ENCODE results near the gene GSK3B.
A peak's percentile ranks its signal among the peaks of the same experiment; 100 is the strongest.
"Not testable (repeated sequence)": the region's sequence is repeated elsewhere in the genome, so short reads cannot be mapped to it uniquely, and the experiment has no call there.

The GSK3B gene

DNA sequence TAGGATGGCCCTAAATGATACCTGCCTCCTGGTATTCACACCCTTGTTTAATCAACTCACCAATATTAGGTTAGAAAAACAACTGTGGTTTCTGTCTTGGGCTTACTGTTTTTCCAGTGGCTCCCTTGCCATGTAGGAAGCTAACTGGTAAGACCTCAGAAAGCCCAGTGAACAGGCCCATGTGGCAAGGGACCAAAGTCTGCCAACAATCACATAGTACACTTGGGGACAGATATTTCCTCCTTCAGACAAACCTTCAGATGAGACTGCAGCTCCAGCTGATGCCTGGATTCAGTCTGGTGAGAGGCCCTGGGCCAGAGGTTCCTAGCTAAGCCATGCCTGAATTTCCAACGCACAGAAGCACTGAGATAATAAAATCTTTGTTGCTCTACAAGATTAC is 96.1 kb downstream of the GSK3B start:
- no peak for DNase-seq

DNA sequence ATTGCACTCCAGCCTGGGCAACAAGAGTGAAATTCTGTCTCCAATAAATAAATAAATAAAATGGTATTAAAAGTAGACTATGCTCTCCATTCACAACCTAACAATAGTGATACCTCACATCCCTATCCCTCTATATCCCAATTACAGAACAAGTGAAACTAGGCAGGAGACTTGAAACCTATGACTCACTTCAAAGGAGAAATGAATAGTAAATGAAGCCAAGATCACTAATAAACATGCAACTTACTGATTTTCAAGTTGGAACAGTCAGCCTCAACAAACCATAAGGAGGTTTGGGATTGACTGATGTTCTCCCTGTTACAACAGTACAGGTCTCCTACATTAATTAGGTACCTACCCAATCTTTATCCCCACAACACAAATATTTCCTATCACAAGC is 103.4 kb downstream of the GSK3B start:
- no peak for DNase-seq

DNA sequence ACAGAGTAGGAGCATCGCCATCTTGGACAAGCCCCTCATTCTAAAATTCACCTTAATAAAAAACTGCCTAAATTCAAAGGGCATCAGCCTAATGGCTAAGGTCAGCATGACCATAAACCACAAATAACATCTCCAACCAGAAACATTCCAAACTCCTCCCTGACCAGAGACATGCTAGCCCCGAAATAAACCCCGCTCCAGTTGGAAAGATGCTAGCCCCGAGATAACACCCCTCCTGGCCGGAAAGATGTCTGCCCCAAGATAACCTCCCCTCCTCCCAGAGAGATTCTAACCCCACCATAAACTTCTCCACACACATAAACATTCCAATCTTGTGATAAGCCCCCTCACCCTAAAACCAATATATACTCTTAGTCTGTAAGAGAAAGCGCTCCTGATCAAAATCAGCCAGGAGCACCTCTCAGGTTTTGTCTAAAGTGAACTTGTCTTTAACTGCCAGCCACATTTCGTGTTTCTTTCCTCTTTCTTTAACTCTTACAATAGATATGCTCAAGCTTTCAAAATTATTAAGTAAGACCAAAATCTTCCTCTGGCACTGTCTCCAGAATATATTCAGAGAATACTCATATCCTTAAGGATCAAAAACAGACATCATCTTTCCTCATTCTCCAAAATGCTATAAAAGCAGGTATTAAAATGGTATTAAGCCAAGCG is 104.1 kb downstream of the GSK3B start:
- no peak for DNase-seq

DNA sequence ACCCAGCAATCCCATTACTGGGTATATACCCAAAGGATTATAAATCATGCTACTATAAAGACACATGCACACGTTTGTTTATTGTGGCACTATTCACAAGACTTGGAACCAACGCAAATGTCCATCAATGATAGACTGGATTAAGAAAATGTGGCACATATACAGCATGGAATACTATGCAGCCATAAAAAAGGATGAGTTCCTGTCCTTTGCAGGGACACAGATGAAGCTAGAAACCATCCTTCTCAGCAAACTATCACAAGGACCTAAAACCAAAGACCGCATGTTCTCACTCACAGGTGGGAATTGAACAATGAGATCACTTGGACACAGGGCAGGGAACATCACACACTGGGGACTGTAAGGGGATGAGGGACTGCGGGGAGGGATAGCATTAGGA is 107.4 kb downstream of the GSK3B start:
- not testable (repeated sequence) for DNase-seq

DNA sequence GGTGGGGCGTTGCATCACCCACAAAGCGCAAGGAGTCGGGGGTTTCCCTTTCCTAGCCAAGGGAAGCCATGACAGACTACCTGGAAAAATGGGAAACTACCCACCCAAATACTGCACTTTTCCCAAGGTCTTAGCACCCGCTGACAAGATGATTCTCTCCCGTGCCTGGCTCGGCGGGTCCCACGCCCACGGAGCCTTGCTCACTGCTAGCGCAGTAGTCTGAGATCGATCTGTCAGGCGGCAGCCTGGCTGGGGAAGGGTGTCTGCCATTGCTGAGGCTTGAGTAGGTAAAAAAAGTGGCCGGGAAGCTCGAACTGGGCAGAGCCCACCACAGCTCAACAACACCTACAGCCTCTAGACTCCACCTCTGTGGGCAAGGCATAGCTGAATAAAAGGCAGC is 112.9 kb downstream of the GSK3B start:
- no peak for DNase-seq

DNA sequence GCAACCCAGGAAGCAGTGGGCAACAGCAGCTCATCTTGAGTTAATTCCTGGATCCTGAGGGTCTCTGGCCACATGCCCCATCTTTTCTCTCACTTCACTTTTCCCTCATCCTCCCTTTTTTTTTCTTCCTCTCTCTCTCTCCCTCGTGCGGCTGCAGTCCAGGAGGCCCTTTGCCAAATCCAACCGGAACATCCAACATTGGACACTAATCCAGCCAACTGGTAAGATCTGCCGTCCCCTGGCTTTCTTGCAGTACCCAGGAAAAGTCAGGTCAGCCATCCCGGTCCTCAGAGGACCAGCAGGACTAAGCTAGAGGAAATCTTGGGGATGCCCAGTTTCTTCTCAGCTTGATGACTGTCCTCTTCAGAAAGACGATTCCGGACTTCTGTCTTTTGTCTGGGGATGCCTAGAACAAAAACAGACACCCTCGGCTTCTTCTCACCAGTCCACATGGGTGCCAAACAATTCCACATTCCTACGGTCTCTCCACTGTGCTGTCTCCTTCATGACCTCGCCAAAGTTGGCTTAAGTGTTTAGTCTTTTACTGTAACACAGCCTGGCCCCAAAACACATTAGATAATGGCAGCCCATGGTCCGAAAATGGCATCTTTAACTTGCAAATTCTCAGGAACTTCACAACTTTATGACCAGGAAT is 115.6 kb downstream of the GSK3B start:
- DNase-seq: no peak

DNA sequence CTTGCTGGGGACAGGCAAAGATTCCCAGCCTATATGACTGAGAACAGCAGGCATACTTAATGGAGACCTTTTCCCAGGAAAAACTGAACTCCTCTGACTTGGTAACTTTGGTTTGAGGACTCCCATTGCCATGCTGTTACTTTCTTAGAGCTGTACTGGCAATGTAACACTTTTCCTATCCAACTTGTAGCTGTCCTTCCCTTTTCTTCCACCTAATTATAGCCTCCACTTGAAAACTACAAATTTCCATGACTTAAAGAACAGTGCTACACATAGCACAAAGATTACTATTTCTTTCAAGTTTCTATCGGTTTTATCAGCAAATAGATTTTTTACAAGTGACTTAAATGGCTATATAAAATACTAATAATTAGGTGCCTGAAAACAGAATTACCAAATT is 116.9 kb downstream of the GSK3B start:
- no peak for DNase-seq

DNA sequence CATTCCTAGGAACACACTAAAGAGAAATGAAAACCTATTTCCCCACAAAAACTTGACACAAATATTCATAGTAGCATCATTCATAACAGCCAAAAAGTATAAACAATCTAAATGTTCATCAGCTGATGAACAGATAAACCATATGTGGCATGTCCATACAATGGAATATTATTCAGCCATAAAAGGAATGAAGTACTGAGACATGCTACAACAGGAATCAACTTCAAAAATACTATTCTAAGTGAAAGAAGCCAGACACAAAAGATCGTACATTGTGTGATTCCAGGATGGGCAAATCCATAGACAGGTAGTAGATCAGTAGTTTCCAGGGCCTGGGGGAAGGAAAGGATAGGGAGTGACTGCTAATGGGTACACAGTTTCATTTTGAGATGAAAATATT is 118.0 kb downstream of the GSK3B start:
- DNase-seq: no peak

DNA sequence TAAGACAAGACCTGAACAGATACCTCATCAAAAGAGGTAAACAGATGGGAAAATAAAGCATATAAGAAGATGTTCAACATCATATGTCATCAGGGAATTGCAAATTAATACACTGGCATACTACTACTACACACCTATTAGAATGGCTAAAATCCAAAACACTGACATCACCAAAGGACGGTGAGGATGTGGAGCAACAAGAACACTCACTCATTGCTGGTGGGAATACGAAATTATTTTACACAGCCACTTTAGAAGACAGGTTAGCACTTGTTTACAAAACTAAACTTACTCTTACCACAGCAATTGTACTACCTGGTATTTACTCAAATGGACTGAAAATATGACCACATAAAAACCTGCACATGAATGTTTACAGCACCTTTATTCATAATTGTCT is 119.6 kb downstream of the GSK3B start:
- DNase-seq: no peak

DNA sequence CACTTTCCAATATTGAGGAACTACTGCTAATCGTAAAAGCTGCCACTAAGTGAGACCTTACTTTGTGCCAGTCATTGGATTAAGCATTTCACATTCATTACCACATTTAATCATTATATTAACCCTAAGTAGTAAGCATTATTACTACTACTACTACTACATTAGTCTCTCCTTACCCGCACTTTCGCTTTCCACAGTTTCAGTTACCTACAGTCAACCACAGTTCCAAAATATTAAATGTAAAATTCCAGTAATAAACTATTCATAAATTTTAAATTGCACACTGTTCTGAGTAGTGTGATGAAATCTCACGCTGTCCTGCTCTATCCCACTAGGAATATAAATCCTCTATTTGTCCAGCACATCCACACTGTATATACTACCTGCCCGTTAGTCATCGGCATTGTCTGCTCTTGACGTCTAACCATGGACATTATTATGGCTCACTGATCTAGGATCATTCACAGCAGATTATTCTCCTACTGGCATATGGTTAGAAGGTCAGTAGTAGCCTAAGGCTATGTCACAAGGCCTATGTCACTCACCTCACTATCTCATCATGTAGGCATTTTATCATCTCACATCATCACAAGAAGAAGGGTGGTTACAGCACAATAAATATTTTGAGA is 121.1 kb downstream of the GSK3B start:
- DNase-seq: no peak

DNA sequence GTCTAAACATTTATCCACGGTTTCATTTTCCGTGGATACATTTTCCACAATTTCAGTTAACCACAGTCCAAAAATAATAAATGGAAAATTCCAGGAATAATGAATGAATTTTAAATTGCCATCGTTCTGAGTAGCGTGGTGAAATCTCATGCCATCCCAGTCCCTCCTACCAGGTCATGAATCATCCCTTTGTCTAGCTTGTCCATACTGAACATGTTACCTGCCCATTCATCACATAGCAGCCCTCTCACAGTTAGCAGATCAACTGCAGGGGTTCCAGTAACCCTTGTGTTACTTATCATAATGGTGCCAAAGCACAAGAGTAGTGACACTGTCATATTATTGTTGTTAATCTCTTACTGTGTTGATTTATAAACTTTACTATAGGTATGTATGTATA is 124.5 kb downstream of the GSK3B start:
- no peak for DNase-seq

DNA sequence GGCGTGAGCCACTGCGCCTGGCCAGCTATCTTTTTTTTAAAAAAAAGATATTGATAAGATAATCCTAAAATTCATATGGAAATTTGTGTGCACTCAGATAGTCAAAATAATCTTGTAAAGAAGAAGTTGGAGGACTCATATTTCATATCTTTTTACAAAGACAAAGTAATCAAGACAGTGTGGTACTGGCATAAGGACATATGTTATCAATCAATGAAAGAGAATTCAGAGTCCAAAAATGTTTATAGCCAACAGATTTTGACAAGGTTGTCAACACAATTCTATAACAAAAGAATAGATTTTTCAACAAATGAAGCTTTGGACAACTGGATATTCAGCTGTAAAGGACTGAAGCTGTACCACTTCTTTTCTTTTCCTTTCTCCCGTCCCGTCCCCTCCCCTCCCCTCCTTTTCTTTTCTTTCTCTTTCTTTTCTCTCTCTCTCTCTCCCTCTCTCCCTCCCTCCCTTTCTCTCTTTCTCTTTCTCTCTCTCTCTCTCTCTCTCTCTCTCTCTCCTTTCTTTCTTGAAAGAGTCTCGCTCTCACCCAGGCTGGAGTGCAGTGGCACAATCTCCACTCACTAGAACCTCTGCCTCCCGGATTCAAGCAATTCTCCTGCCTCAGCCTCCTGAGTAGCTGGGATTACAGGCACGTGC is 126.8 kb downstream of the GSK3B start:
- no peak for DNase-seq

DNA sequence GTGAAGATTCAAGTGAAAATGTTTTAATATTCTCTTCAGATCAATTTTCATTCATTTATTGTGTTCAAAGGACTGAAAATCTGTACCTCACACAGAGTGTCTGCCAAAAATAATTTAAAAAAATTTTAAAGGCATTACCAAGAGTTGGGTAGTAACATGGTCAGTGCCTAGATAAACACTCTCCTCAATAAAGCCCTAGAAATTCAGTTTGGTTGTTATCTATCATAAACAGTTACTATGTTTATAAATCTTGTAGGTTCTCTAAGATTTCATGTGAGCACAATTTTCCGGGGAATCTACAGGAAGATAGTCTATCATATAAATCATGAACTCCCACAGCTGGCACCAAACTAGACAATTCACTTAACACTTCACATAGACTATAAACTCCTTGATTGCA is 128.6 kb downstream of the GSK3B start:
- DNase-seq: no peak

DNA sequence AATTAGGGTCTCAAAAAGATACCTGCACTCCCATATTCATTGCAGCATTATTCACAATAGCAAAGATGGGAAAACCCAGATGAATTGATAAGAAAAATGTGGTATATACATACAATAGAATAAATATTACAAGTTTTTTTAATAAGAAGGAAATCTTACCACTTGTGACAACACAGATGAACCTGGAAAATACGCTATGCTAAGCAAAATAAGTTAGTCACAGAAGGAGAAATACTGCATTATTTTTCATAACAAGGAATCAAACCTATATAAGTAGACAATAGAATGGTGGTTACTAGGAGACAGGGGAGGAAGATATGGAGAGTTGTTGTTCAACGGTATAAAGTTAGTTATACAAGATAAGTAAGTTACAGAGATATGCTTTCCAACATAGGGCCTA is 130.0 kb downstream of the GSK3B start:
- DNase-seq: no peak

DNA sequence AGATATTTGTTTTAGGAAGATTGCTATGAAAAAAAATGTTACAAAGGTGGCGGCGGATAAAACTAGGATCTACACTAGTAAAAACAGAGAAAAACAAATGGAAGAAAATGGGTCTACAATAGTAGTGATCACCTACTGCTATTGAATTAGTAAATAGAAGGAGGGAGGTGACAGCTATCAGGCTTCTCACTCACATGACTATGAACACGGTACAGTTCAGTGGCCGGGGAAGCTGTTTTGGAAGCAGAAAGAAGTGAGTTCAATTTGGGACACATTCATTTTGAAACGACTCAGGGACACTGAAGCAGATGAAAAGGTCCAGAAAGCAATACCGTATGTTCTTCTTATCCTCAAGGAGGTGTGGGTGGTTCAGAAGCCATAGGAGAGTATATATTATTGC is 138.3 kb downstream of the GSK3B start:
- no peak for DNase-seq

DNA sequence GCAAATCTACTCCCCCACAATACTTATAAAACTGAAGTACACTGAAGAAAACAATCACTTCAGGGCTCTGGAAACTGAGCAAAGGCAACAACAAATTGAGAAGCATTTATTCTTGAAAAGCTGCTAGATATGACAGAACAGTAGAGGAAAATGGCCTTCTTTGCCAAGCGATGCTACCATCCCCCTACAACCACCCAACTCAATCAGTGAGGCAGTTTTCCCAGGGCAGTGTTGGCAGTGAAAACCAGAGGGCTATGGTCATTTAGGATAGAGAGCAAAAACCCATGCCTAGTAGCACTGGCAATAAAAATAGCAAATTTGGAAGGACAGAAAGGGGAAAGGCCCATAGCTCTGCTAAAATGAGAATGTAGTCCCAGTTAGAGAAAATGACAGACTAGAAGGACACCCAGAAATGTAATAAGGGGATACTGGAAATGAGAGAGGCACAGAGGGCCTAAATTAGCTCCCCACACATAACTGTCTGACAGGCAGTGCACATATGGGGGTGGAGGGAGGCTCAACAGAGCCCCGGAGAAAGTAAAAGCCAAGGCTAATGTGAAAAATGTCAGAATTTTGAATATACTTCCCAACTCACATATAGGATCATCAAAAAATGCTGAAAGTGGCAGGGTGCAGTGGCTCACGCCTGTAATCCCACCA is 143.5 kb downstream of the GSK3B start:
- DNase-seq: no peak

DNA sequence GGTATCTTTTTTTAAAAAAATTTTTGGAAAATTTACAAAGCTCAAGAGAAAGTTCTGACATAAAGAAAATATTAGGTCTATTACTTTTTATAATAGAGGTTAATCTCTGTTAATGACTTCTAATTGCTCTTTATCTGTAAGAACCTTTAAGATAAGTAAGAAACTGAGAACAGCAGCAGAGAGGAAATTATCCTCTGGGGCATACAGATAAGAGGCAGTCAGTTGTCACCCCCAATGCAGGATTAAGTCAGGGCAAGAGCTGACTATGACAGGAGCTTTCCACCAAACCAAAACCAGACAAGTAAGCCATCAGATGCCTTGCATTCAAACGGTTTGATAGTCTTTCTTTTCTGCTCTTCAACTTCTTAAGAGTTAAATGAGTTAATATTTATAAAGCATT is 149.0 kb downstream of the GSK3B start:
- DNase-seq: no peak

DNA sequence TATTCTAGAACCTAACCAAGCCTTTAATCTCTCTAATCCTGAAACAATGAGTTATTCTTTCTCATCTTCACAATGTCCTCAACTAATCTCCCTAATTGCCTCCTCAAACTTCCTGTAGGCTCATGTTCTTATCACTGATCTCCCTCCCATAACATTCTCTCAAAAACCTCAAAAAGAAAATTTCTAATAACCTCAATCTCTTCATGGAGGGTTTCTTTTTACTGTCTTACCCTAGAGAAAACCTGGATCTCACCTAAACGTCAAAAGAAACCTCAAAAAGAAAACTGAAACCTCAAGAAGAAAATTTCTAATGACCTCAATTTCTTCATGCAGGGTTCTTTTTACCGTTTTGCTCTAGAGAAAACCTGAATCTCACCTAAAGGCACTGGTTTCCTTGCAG is 150.2 kb downstream of the GSK3B start:
- no peak for DNase-seq

DNA sequence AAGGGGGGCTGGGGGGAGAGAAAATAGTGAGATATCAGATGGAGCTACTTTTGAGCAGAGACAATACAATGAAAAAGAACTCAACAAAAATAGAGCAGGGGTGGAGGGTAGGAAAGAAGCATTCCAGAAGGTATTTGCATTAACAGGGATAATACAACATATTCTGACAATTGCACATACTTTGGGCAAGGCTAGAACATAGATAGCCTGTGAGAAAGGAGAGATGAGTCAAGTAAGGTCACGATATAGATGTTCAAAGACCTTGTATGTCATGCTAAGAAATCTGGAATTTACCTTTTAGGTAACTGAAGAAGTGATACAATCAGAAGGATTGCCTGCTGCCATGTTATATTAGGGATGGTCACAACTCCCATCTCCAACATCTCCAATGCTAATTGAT is 155.2 kb downstream of the GSK3B start:
- no peak for DNase-seq

DNA sequence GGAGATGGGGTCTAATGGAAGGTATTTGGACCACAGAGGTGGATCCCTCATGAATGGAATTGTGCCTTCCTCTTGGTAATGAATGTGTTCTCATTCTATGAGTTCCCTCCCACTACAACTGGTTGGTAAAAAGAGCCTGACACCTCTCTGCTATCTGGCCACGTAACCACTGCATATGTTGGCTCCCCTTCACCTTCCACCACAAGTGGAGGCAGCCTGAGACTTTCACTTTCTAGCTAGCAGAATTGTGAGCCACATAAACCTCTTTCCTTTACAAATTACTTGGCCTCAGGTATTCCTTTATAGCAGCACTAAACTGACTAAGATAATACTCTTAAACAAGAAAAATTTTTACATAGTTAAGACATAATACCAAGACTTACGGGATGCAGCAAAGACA is 157.0 kb downstream of the GSK3B start:
- DNase-seq: peak; percentile 18

DNA sequence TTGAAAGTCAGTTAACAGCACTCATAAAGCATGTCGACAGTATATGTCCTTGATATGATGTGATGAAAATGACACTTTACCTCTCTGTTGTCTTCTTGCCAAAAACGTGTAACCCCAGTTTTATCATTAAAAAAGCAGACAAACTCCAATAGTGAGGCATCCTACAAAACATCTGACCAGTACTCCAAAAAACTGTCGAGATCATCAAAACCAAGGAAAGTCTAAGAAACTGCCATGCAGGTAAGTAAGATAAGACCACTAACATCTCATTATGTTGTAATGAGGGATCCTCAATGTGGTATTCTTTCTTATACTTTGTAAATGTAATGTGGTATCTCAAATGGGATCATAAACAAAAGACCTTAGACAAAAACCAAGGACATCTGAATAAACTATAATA is 160.0 kb downstream of the GSK3B start:
- no peak for DNase-seq

DNA sequence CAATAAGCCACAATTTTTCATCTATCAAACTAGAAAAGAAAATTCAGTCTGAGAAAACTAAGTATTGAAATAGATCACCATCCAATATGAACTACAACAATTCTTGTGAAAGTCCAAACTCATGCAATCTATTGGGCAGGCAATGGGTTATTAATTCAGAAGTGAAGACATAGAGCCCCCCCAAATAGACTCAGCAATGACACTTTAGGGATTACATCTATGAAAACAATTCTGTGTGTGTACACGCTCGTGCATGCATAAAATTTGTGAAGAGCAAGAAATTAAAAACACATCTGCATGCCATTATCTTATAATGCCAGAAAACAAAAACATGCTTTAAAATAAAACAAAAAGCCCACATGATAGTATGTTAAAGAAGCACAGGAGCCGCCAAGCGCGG is 161.0 kb downstream of the GSK3B start:
- DNase-seq: no peak

DNA sequence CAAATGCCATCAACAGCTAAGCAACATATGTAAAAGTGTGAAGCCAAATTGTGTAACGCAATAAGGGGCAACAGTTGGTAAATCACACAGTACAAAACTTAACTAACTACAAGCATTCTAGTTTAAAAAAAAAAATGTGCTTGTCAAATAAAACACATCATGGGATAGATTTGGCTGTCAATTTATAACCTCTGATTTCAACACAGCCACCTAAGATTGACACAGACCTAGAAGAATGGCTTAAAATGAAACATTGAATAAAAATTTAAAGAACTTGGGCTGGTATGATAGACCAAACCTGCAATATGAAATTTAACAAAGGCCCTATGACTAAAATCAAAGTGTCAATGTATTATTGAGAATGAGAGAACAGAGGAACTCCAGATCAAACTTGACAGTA is 164.0 kb downstream of the GSK3B start:
- DNase-seq: no peak

DNA sequence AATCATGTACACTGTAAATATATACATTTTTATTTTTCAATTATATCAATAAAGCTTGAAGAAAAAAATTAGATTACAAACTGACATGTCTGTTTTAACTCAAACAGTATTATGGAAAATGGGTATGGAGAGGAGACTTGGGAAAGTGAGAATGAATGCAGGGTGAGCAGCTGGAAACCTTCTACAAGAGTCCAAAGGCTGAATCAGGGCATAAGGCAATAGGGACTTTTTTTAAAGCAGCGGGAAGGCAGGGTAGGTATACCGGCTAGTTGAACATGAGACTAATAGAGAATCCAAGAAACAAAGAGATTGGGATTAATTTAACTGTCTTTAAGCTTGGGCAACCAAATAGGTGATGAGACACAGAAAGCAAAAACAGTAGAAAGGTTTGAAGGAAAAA is 167.1 kb downstream of the GSK3B start:
- DNase-seq: no peak

Data from activated CD8-positive, alpha-beta memory T cell treated with anti-CD3 and anti-CD28 coated beads, Interleukin-2, amount 50 U/mL, for 4 hours (primary cell).